GM12878 (cell line): ENCODE data around the gene ITPR2. TPM values are rescaled to one million over a fixed set of nuclear protein-coding genes. Genes with fewer than 3 reads are reported as not detected.

Experiments
- EED ChIP-seq: sonication (generic); IDR thresholded peaks from 2 replicates; pipeline ENCODE4 v1.6.1; 2016; ENCODE audit warnings: antibody characterized with exemption, low read depth
- EGR1 ChIP-seq, 2 experiments: IDR thresholded peaks; 1 replicate in 1 of 2; 2 replicates in 1 of 2; pipeline ENCODE4 v1.6.1; 2011 to 2012; ENCODE audit warnings: low read depth in 2 of 2, low read length in 2 of 2, borderline replicate concordance in 1 of 2, mild to moderate bottlenecking in 1 of 2, moderate library complexity in 1 of 2
- NR2C2 ChIP-seq: IDR thresholded peaks from 2 replicates; pipeline ENCODE4 v1.6.1; 2011; ENCODE audit warnings: borderline replicate concordance, low read depth; ENCODE audit not compliant: control insufficient read depth, insufficient read length
- NR2F1 ChIP-seq: fragments of 450-650 bp; conservative IDR thresholded peaks from 2 replicates; pipeline ENCODE4 v1.6.1; 2017; ENCODE audit warnings: mild to moderate bottlenecking
- POLR2A ChIP-seq: IDR thresholded peaks from 2 replicates; pipeline ENCODE4 v1.6.1; 2011; ENCODE audit warnings: low read depth, mild to moderate bottlenecking, low read length
- REST ChIP-seq: IDR thresholded peaks from 2 replicates; pipeline ENCODE4 v1.6.1; 2012; ENCODE audit warnings: mild to moderate bottlenecking, low read depth, low read length
- TCF12 ChIP-seq: IDR thresholded peaks from 2 replicates; pipeline ENCODE4 v1.6.1; 2011; ENCODE audit warnings: low read depth, mild to moderate bottlenecking, low read length
- YBX1 ChIP-seq: fragments of 450-650 bp; IDR thresholded peaks from 2 replicates; pipeline ENCODE4 v1.6.1; 2016; ENCODE audit warnings: antibody characterized with exemption
- polyA plus RNA-seq, 11 experiments: library from polyadenylated mRNA; depleted of rRNA in 4 of 11; unstranded in 6 of 11; stranded (reverse) in 5 of 11; fragments of >200 nt; fragmentation: Nextera tagmentation in 4 of 11; fragmentation: Illumina TruSeq in 1 of 11; extraction: Ambion mirVana in 4 of 11; extraction: Trizol in 1 of 11; gene quantifications; 1 replicate in 1 of 11; 2 replicates in 10 of 11; pipeline versions ENCODE4 v1.2.1 to v1.2.3, GENCODE V29; 2011 to 2016; ENCODE audit warnings: inconsistent platforms in 2 of 11, missing spikeins in 2 of 11, low read depth in 1 of 11
- total RNA-seq, 4 experiments: library from RNA; depleted of rRNA in 3 of 4; stranded (reverse); fragments of >200 nt in 3 of 4; fragmentation: Illumina TruSeq in 1 of 4; extraction: Trizol in 1 of 4; gene quantifications; 2 replicates each; pipeline versions ENCODE4 v1.2.1 to v1.2.3, GENCODE V29; 2013 to 2021

ITPR2 gene
- total and polyA plus RNA-seq, 10 of the 15 experiments (the other 5 are each of a cell fraction or from before 2014, with no cell fraction given): 7.5 to 76.2 (median 47.1) TPM

GRCh38 chr12:26299751-26300150, 533.2 kb downstream of the ITPR2 start (continued):
- TF ChIP-seq REST (no peak), EGR1 (IDR thresholded peaks at IDR 0.05; ENCODE audit: borderline replicate concordance in 1 of 2, low read depth in 2 of 2, low read length in 2 of 2) (no peak), NR2C2 (no peak), POLR2A (no peak), YBX1 (no peak), EED (no peak), TCF12 (no peak), NR2F1 (no peak)
- TF ChIP-seq, all 136 proteins: peak for 0
